HG02970 (cell line): ENCODE data around the gene CUEDC1.

Experiments used
- ATAC-seq: cut with Tn5 transposase; IDR thresholded peaks from one replicate; pipeline ENCODE4 v1.9.1; 2021; ENCODE audit warnings: mild to moderate bottlenecking, moderate library complexity, moderate number of reproducible peaks; ENCODE audit not compliant: unreplicated experiment, low FRiP score

The CUEDC1 gene

GRCh38 chr17:57918017-57918895 lies 37.0 kb downstream of the CUEDC1 start:
- no peak for ATAC-seq

GRCh38 chr17:57916925-57917858 lies 38.0 kb downstream of the CUEDC1 start:
- no peak for ATAC-seq

- ATAC-seq, result no peak
Observed at GRCh38 chr17:57915985-57916757, 39.0 kb downstream of the CUEDC1 start.

- no peak for ATAC-seq
Observed at GRCh38 chr17:57915544-57915943, 39.7 kb downstream of the CUEDC1 start.

GRCh38 chr17:57914273-57915142 lies 40.7 kb downstream of the CUEDC1 start:
- ATAC-seq, result no peak

- ATAC-seq, result no peak
Observed at GRCh38 chr17:57913575-57914272, 41.5 kb downstream of the CUEDC1 start.

- ATAC-seq, result no peak
Observed at GRCh38 chr17:57911834-57912673, 43.2 kb downstream of the CUEDC1 start.

- ATAC-seq, result no peak
Observed at GRCh38 chr17:57910462-57911420, 44.5 kb downstream of the CUEDC1 start.

- ATAC-seq, result no peak
Observed at GRCh38 chr17:57909551-57909950, 45.7 kb downstream of the CUEDC1 start.

GRCh38 chr17:57908278-57908677 lies 46.9 kb downstream of the CUEDC1 start:
- ATAC-seq, result no peak

- ATAC-seq, result no peak
Observed at GRCh38 chr17:57906910-57907309, 48.3 kb downstream of the CUEDC1 start.

GRCh38 chr17:57905875-57906455 lies 49.2 kb downstream of the CUEDC1 start:
- no peak for ATAC-seq

- ATAC-seq, result no peak
Observed at GRCh38 chr17:57903961-57904360, 51.3 kb downstream of the CUEDC1 start.

GRCh38 chr17:57902800-57903759 lies 52.1 kb downstream of the CUEDC1 start:
- peak; percentile 46 for ATAC-seq

- no peak for ATAC-seq
Observed at GRCh38 chr17:57902117-57902799, 53.0 kb downstream of the CUEDC1 start.
